Right lobe of liver (tissue), 6 donors: ENCODE results near the gene PIAS4. TPM values are rescaled to one million over a fixed set of nuclear protein-coding genes. Genes with fewer than 3 reads are reported as not detected.
A peak's percentile ranks its signal among the peaks of the same experiment; 100 is the strongest.
"Not testable (repeated sequence)": the region's sequence is repeated elsewhere in the genome, so short reads cannot be mapped to it uniquely, and the experiment has no call there.

Source experiments
- ATAC-seq, 4 donors: fragments of 200-7000 bp; cut with Tn5 transposase; one replicate each; pipeline ENCODE4 v1.9.1; 2020; ENCODE audit warnings: mild to moderate bottlenecking in 4 of 4, moderate library complexity in 4 of 4
- DNase-seq, 3 donors: peaks; one replicate each; pipeline ENCODE4 v3.0.0-alpha.2; 2020
- H3K27ac ChIP-seq, 3 donors: fragments of 200-600 bp; one replicate each; pipeline ENCODE4 v1.8.0; 2022
- H3K27me3 ChIP-seq, 2 donors: fragments of 200-600 bp; one replicate each; pipeline ENCODE4 v1.8.0; 2022
- H3K36me3 ChIP-seq, 4 donors: fragments of 200-600 bp; sonication (generic) in 1 of 4; one replicate each; pipeline versions ENCODE4 v1.5.1 to v1.8.0; 2017 to 2022; ENCODE audit warnings: control low read depth in 1 of 4
- H3K4me1 ChIP-seq, 4 donors: fragments of 200-600 bp; sonication (generic) in 1 of 4; one replicate each; pipeline versions ENCODE4 v1.5.1 to v1.8.0; 2017 to 2022; ENCODE audit warnings: control low read depth in 1 of 4
- H3K4me3 ChIP-seq, 3 donors: fragments of 200-600 bp; one replicate each; pipeline ENCODE4 v1.8.0; 2022
- H3K9me3 ChIP-seq, 4 donors: fragments of 200-600 bp; sonication (generic) in 1 of 4; one replicate each; pipeline versions ENCODE4 v1.5.1 to v1.8.0; 2017 to 2022; ENCODE audit warnings: control low read depth in 1 of 4
- CTCF ChIP-seq, 4 donors: fragments of 200-600 bp in 3 of 4; fragments of 450-650 bp in 1 of 4; IDR thresholded peaks; one replicate each; pipeline versions ENCODE4 v1.5.1 to v1.8.0; 2016 to 2022; ENCODE audit warnings: antibody characterized with exemption in 4 of 4, mild to moderate bottlenecking in 2 of 4
- POLR2A ChIP-seq: fragments of 450-650 bp; IDR thresholded peaks from one replicate; pipeline ENCODE4 v1.6.1; 2017; ENCODE audit warnings: antibody characterized with exemption, mild to moderate bottlenecking
- WGBS: methylation state at CpG from one replicate; pipeline ENCODE4 v1.1.6; 2018; ENCODE audit warnings: low coverage, low lambda C conversion rate; ENCODE audit not compliant: insufficient coverage; ENCODE audit errors: missing lambda C conversion rate; 5-methylcytosine and 5-hydroxymethylcytosine counted together
- intact Hi-C, 2 donors: fragments of 100-400 bp; cut with DNase I; formaldehyde crosslinking; loops; one replicate each; pipeline versions ENCODE4 v1.11.2 to v1.14.1; 2022
- total RNA-seq, 6 experiments: library from RNA; depleted of rRNA in 2 of 6; stranded (reverse); fragments of >200 nt in 2 of 6; fragmentation: NEBNext Ultra II Directional in 3 of 6; extraction: Animal tissue kit (Norgen Biotek cat#: 25700) in 3 of 6; gene quantifications; one replicate each; pipeline versions ENCODE4 v1.1.0 to v1.2.4, GENCODE V29; 2016 to 2023
- donor health status: DM: no; HTN: yes; CAD: no.
- donor health status: DM: no; HTN: no; CAD: no.
- donor health status: DM: no; HTN: no; CAD: no.
- donor health status: DM: no; HTN: yes; CAD: no.
- donor health status: DM: no; HTN: yes; CAD: no.

PIAS4 gene
- total RNA-seq, 6 experiments from 2014 or later = 9.9 to 20.0 (median 14.9) TPM

- TF ChIP-seq CTCF (IDR thresholded peaks at IDR 0.05) = no peak
- intact Hi-C loops = no loop called here
- DNase-seq = no peak
These were observed 43.9 kb upstream of the PIAS4 start for GRCh38 chr19:3963458-3964255.

GRCh38 chr19:3964256-3965194, 43.0 kb upstream of the PIAS4 start:
- TF ChIP-seq CTCF (IDR thresholded peaks at IDR 0.05) (no peak), POLR2A (no peak)
- Histone ChIP-seq H3K27ac (no peak overlapping the region), H3K4me1 (peaks cover 0 to 9% (median 3%) of the 10 kb centered on the region in 4 donors), H3K4me3 (no peak overlapping the region), H3K27me3 (no peaks in the 10 kb centered on the region), H3K9me3 (no peaks in the 10 kb centered on the region), H3K36me3 (peaks cover 9 to 65% (median 22%) of the 10 kb centered on the region in 4 donors)
- intact Hi-C loops = no loop called here
- 93% methylated on average over 10 of the region's 60 CpGs for WGBS
- ATAC-seq = no peak
- DNase-seq = no peak

More at GRCh38 chr19:3963458-3964255, 43.9 kb upstream of the PIAS4 start:
- Histone ChIP-seq H3K4me3 (no peak overlapping the region), H3K27ac (no peak overlapping the region), H3K9me3 (no peaks in the 10 kb centered on the region), H3K4me1 (peaks cover 0 to under 1% (median 0%) of the 10 kb centered on the region in 4 donors), H3K36me3 (peaks cover 9 to 74% (median 26%) of the 10 kb centered on the region in 4 donors), H3K27me3 (no peaks in the 10 kb centered on the region)
- ATAC-seq = no peak
- WGBS = 100% methylated on average over 2 of the region's 35 CpGs

DNA sequence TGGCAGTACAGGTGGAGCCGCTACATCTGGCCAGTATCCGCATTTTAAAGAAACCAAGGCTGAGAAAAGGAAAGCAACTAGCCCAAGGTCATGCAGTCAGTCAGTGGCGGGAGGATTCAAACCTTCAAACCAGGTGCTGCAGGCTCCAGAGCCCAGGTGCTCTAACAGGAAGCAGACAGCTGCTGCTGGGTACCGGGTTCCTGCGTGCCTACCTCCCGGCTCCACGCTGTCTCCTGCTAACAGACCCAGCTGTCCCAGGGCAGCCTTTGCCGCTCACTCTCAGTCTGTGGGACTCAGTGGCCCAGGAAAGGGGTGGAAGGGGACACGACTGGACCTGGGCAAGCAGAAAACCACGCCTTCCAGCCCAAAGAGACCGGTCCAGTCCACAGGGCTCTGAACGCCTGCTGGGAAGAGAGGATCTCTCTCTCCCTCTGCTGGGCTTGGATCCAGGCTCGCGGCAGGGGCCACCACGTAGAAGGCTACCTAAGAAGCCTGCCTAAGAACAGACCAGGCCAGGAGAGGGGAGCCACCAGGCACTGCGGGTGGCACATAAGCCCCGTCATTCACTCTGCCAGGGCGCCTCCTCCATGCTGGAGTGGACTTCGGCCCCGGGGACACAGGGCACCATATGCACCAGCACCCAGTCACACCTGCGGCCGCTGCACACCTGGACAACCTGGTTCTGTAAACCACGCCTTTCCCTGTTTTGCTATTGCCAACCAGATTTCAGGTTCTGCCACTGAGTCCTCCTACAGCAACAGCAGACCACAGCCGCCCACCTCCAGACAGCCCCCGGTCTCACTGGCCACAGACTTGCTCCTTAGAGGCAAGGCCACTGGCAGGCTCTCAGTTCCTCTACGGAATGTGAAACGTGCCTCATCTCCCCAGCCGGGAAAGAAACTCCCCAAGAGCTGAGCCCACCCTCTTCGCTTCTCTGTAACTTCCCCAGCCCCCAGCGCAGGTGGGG, 41.2 kb upstream of the PIAS4 start:
- H3K4me1 ChIP-seq = peaks cover 0 to 18% (median 7%) of the 10 kb centered on the region in 4 donors
- H3K4me3 ChIP-seq = no peak overlapping the region
- no peak for DNase-seq
- no peaks in the 10 kb centered on the region for H3K27me3 ChIP-seq
- intact Hi-C loops = no loop called here
- H3K9me3 ChIP-seq = no peaks in the 10 kb centered on the region
- H3K36me3 ChIP-seq = peaks cover 9 to 51% (median 17%) of the 10 kb centered on the region in 4 donors
- ATAC-seq = no peak
- TF ChIP-seq POLR2A (no peak), CTCF (IDR thresholded peaks at IDR 0.05) (no peak)
- H3K27ac ChIP-seq = no peak overlapping the region
- 69% methylated on average over 10 of the region's 30 CpGs for WGBS

- H3K4me3 ChIP-seq, H3K9me3 ChIP-seq, DNase-seq, H3K27me3 ChIP-seq, intact Hi-C loops, ATAC-seq: not testable (repeated sequence)
- peaks cover 0 to 18% (median 7%) of the 10 kb centered on the region in 4 donors for H3K4me1 ChIP-seq
- 60% methylated on average over 1 of the region's 12 CpGs for WGBS
- H3K27ac ChIP-seq = peak overlapping the region; percentile 43 to 88 (median 65)
- peaks cover 0 to 35% (median 9%) of the 10 kb centered on the region in 4 donors for H3K36me3 ChIP-seq
These were observed 39.6 kb upstream of the PIAS4 start for GRCh38 chr19:3967983-3968382.
